EL (cell line): ENCODE data around the gene ADCY1.
"Not testable (repeated sequence)": the region's sequence is repeated elsewhere in the genome, so short reads cannot be mapped to it uniquely, and the experiment has no call there.

Source experiments
- DNase-seq: peaks from one replicate; pipeline ENCODE4 v3.0.0-alpha.2; 2016

Gene ADCY1

GRCh38 chr7:45573661-45574415, at the start of gene ADCY1:
Gene ADCY1, plus strand, starts transcription at chr7:45574368. Its CDS starts 176 bp downstream, at chr7:45574544.
- DNase-seq = no peak

- no peak for DNase-seq
Measured at GRCh38 chr7:45524445-45524844, 49.7 kb upstream of the ADCY1 start.

GRCh38 chr7:45525057-45525456, 49.1 kb upstream of the ADCY1 start:
- DNase-seq = no peak

- DNase-seq = no peak
Measured at GRCh38 chr7:45543473-45543872, 30.7 kb upstream of the ADCY1 start.

GRCh38 chr7:45545105-45545710, 29.0 kb upstream of the ADCY1 start:
- DNase-seq = not testable (repeated sequence)

GRCh38 chr7:45548917-45549316, 25.3 kb upstream of the ADCY1 start:
- not testable (repeated sequence) for DNase-seq

- DNase-seq = no peak
Measured at GRCh38 chr7:45563401-45563800, 10.8 kb upstream of the ADCY1 start.

GRCh38 chr7:45563941-45564461, 10.2 kb upstream of the ADCY1 start:
- DNase-seq = no peak

- no peak for DNase-seq
Measured at GRCh38 chr7:45564485-45564884, 9.7 kb upstream of the ADCY1 start.

GRCh38 chr7:45564886-45565455, 9.2 kb upstream of the ADCY1 start:
- DNase-seq = no peak

GRCh38 chr7:45566386-45566785, 7.8 kb upstream of the ADCY1 start:
- no peak for DNase-seq

GRCh38 chr7:45566961-45567360, 7.2 kb upstream of the ADCY1 start:
- no peak for DNase-seq

GRCh38 chr7:45567713-45568112, 6.5 kb upstream of the ADCY1 start:
- no peak for DNase-seq

- no peak for DNase-seq
Measured at GRCh38 chr7:45568536-45569289, 5.5 kb upstream of the ADCY1 start.

GRCh38 chr7:45569290-45569685, 4.9 kb upstream of the ADCY1 start:
- DNase-seq = no peak

- DNase-seq = no peak
Measured at GRCh38 chr7:45570797-45571196, 3.4 kb upstream of the ADCY1 start.

GRCh38 chr7:45573204-45573603, 964 bp upstream of the ADCY1 start:
- no peak for DNase-seq

- DNase-seq = no peak
Measured at GRCh38 chr7:45574416-45574668, 174 bp downstream of the ADCY1 start.

GRCh38 chr7:45574669-45575500, 717 bp downstream of the ADCY1 start:
- DNase-seq = peak; percentile 45

GRCh38 chr7:45575501-45576248, 1.5 kb downstream of the ADCY1 start:
- DNase-seq = no peak

GRCh38 chr7:45576249-45576929, 2.2 kb downstream of the ADCY1 start:
- no peak for DNase-seq
